GM23338 (cell line): Measurements from ENCODE around the gene ITSN2. TPM values are rescaled to one million over a fixed set of nuclear protein-coding genes. Genes with fewer than 3 reads are reported as not detected.

ENCODE experiments used
- ATAC-seq: fragments of 200-7000 bp; cut with Tn5 transposase; 3 replicates; pipeline ENCODE4 v1.9.1; 2020
- DNase-seq: peaks from one replicate; pipeline ENCODE4 v3.0.0-alpha.2; 2015; ENCODE audit warnings: low spot score
- H2AFZ ChIP-seq: fragments of 200-600 bp; sonication (generic); 2 replicates; pipeline ENCODE4 v1.8.0; 2016; ENCODE audit warnings: antibody characterized with exemption, mild to moderate bottlenecking, moderate library complexity
- H3F3A ChIP-seq: fragments of 200-600 bp; sonication (generic); replicated peaks from 2 replicates; pipeline ENCODE4 v1.8.0; 2017; ENCODE audit warnings: antibody characterized with exemption, mixed run types, low read depth
- H3K27ac ChIP-seq: fragments of 200-600 bp; sonication (generic); 2 replicates; pipeline ENCODE4 v1.6.1; 2016; ENCODE audit warnings: low read depth
- H3K27me3 ChIP-seq: fragments of 200-600 bp; sonication (generic); 2 replicates; pipeline ENCODE4 v1.8.0; 2016; ENCODE audit warnings: mild to moderate bottlenecking, mixed run types, moderate library complexity; ENCODE audit not compliant: insufficient read depth
- H3K36me3 ChIP-seq: fragments of 200-600 bp; sonication (generic); 2 replicates; pipeline ENCODE4 v1.8.0; 2016; ENCODE audit warnings: mild to moderate bottlenecking; ENCODE audit not compliant: insufficient read depth
- H3K4me1 ChIP-seq: fragments of 200-600 bp; sonication (generic); 2 replicates; pipeline ENCODE4 v1.8.0; 2016; ENCODE audit warnings: mild to moderate bottlenecking, moderate library complexity; ENCODE audit not compliant: insufficient read depth
- H3K4me2 ChIP-seq: fragments of 200-600 bp; sonication (generic); 2 replicates; pipeline ENCODE4 v1.7.1; 2017; ENCODE audit warnings: mixed run types
- H3K4me3 ChIP-seq: fragments of 200-600 bp; sonication (generic); 2 replicates; pipeline ENCODE4 v1.6.1; 2016; ENCODE audit warnings: mixed run types
- H3K79me2 ChIP-seq: fragments of 200-600 bp; sonication (generic); replicated peaks from 2 replicates; pipeline ENCODE4 v1.8.0; 2017; ENCODE audit warnings: mild to moderate bottlenecking; ENCODE audit not compliant: insufficient read depth
- H3K9me2 ChIP-seq: fragments of 200-600 bp; sonication (generic); 2 replicates; pipeline ENCODE4 v1.8.0; 2017; ENCODE audit not compliant: insufficient read depth
- H4K20me1 ChIP-seq: fragments of 200-600 bp; sonication (generic); replicated peaks from 2 replicates; pipeline ENCODE4 v1.8.0; 2017; ENCODE audit warnings: mild to moderate bottlenecking; ENCODE audit not compliant: insufficient read depth
- H3K27ac Mint-ChIP-seq: 2 replicates; pipeline ENCODE4 v1.8.0; 2020; ENCODE audit warnings: inconsistent platforms, mild to moderate bottlenecking, moderate library complexity, mixed read lengths
- H3K27me3 Mint-ChIP-seq: 3 replicates; pipeline ENCODE4 v1.8.0; 2022; ENCODE audit warnings: low read depth, mild to moderate bottlenecking, moderate library complexity, mixed read lengths, inconsistent platforms; ENCODE audit not compliant: insufficient read depth, poor library complexity
- H3K36me3 Mint-ChIP-seq: 3 replicates; pipeline ENCODE4 v1.8.0; 2021; ENCODE audit warnings: low read depth, mild to moderate bottlenecking, inconsistent platforms, moderate library complexity, mixed read lengths
- H3K4me1 Mint-ChIP-seq: 3 replicates; pipeline ENCODE4 v1.8.0; 2020; ENCODE audit warnings: mild to moderate bottlenecking, inconsistent platforms, mixed read lengths
- H3K4me3 Mint-ChIP-seq: 3 replicates; pipeline ENCODE4 v1.8.0; 2021; ENCODE audit warnings: moderate library complexity, mild to moderate bottlenecking, inconsistent platforms, mixed read lengths
- H3K9me3 Mint-ChIP-seq: 3 replicates; pipeline ENCODE4 v1.8.0; 2020; ENCODE audit warnings: moderate library complexity, mild to moderate bottlenecking, inconsistent platforms, mixed read lengths
- CREB1 ChIP-seq: fragments of 250-450 bp; sonication (Bioruptor Pico); IDR thresholded peaks from 2 replicates; pipeline ENCODE4 v1.5.0; 2020; ENCODE audit warnings: low read depth, mild to moderate bottlenecking, moderate library complexity
- EZH2 ChIP-seq: fragments of 200-600 bp; sonication (generic); IDR thresholded peaks from one replicate; pipeline ENCODE4 v1.8.0; 2017; ENCODE audit warnings: antibody characterized with exemption, mild to moderate bottlenecking, low read depth; ENCODE audit not compliant: unreplicated experiment
- EZH2phosphoT487 ChIP-seq: fragments of 200-600 bp; sonication (generic); IDR thresholded peaks from one replicate; pipeline ENCODE4 v1.8.1; 2018; ENCODE audit warnings: antibody characterized with exemption; ENCODE audit not compliant: unreplicated experiment
- JUNB ChIP-seq: IDR thresholded peaks from one replicate; pipeline ENCODE4 v1.6.1; 2016; ENCODE audit warnings: antibody characterized with exemption; ENCODE audit not compliant: unreplicated experiment
- NANOG ChIP-seq: IDR thresholded peaks from 2 replicates; pipeline ENCODE4 v1.6.1; 2016; ENCODE audit warnings: antibody characterized with exemption, borderline replicate concordance
- POLR2AphosphoS5 ChIP-seq: IDR thresholded peaks from 2 replicates; pipeline ENCODE4 v1.6.1; 2016; ENCODE audit warnings: antibody characterized with exemption, low read depth
- REST ChIP-seq: IDR thresholded peaks from one replicate; pipeline ENCODE4 v1.6.1; 2018; ENCODE audit warnings: antibody characterized with exemption; ENCODE audit not compliant: unreplicated experiment
- STAT1 ChIP-seq: IDR thresholded peaks from one replicate; pipeline ENCODE4 v1.6.1; 2016; ENCODE audit warnings: antibody characterized with exemption; ENCODE audit not compliant: unreplicated experiment
- ZNF114 ChIP-seq: fragments of 250-450 bp; sonication (Bioruptor Pico); IDR thresholded peaks from 2 replicates; pipeline ENCODE4 v1.5.0; 2020; ENCODE audit warnings: mild to moderate bottlenecking, moderate library complexity
- ZNF331 ChIP-seq: fragments of 250-450 bp; sonication (Bioruptor Pico); IDR thresholded peaks from 2 replicates; pipeline ENCODE4 v1.5.0; 2020; ENCODE audit warnings: low read depth, mild to moderate bottlenecking, moderate library complexity
- ZNF462 ChIP-seq: fragments of 250-450 bp; sonication (Bioruptor Pico); IDR thresholded peaks from 2 replicates; pipeline ENCODE4 v1.5.0; 2020; ENCODE audit warnings: mild to moderate bottlenecking, moderate library complexity
- polyA plus RNA-seq: library from polyadenylated mRNA; unstranded; fragments of >200 nt; fragmentation: Nextera tagmentation; extraction: Ambion mirVana; gene quantifications from 2 replicates; pipeline ENCODE4 v1.2.1, GENCODE V29; 2016
- total RNA-seq: library from RNA; depleted of rRNA; stranded (reverse); fragments of >200 nt; shearing (Covaris generic); gene quantifications from 2 replicates; pipeline ENCODE4 v1.2.3, GENCODE V29; 2014
- TF ChIP-seq, protein P1 (sequence below): IDR thresholded peaks from 2 replicates; pipeline ENCODE4 v1.6.1; 2016; ENCODE audit warnings: antibody characterized with exemption
- TF ChIP-seq, protein P2 (sequence below), 2 experiments: fragments of 200-600 bp in 1 of 2; sonication (generic) in 1 of 2; conservative IDR thresholded peaks; 2 replicates each; pipeline versions ENCODE4 v1.5.1 to v1.6.1; 2016 to 2017; ENCODE audit warnings: antibody characterized with exemption in 2 of 2, low read depth in 2 of 2, mild to moderate bottlenecking in 2 of 2, moderate library complexity in 1 of 2

Gene ITSN2
- total and polyA plus RNA-seq, 2 experiments from 2014 or later = 17.1 to 17.8 TPM

GRCh38 chr2:24354957-24355356, 5.4 kb downstream of the ITSN2 start:
- Histone ChIP-seq H3F3A (no peaks in the 10 kb centered on the region), H3K27me3 (peaks cover 13% of the 10 kb centered on the region), H4K20me1 (no peaks in the 10 kb centered on the region; the same call in 1 of the 2 replicates), H2AFZ (no peak overlapping the region), H3K27ac (no peak overlapping the region), H3K36me3 (no peaks in the 10 kb centered on the region), H3K4me3 (no peak overlapping the region), H3K4me2 (no peak overlapping the region), H3K9me2 (no peaks in the 10 kb centered on the region), H3K79me2 (peaks cover 26% of the 10 kb centered on the region), H3K4me1 (peaks cover 7% of the 10 kb centered on the region; the same call in 1 of the 2 replicates)
- Mint-ChIP-seq H3K36me3 (no peaks in the 10 kb centered on the region), H3K27ac (no peak overlapping the region), H3K4me1 (peaks cover 5% of the 10 kb centered on the region), H3K4me3 (no peak overlapping the region), H3K27me3 (peaks cover 6% of the 10 kb centered on the region), H3K9me3 (no peaks in the 10 kb centered on the region)
- ATAC-seq (no peak), DNase-seq (no peak)
- TF ChIP-seq ZNF462 (CRISPR knock-in tag) = no peak
- no peak for TF ChIP-seq EZH2phosphoT487
- TF ChIP-seq NANOG = no peak
- no peak for TF ChIP-seq ZNF331 (CRISPR knock-in tag)
- TF ChIP-seq EZH2 = no peak
- TF ChIP-seq ZNF114 = no peak
- no peak for TF ChIP-seq CREB1
- no peak for TF ChIP-seq REST
- TF ChIP-seq, protein P1, sequence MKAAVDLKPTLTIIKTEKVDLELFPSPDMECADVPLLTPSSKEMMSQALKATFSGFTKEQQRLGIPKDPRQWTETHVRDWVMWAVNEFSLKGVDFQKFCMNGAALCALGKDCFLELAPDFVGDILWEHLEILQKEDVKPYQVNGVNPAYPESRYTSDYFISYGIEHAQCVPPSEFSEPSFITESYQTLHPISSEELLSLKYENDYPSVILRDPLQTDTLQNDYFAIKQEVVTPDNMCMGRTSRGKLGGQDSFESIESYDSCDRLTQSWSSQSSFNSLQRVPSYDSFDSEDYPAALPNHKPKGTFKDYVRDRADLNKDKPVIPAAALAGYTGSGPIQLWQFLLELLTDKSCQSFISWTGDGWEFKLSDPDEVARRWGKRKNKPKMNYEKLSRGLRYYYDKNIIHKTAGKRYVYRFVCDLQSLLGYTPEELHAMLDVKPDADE = no peak
- no peak for TF ChIP-seq STAT1
- TF ChIP-seq, protein P2, sequence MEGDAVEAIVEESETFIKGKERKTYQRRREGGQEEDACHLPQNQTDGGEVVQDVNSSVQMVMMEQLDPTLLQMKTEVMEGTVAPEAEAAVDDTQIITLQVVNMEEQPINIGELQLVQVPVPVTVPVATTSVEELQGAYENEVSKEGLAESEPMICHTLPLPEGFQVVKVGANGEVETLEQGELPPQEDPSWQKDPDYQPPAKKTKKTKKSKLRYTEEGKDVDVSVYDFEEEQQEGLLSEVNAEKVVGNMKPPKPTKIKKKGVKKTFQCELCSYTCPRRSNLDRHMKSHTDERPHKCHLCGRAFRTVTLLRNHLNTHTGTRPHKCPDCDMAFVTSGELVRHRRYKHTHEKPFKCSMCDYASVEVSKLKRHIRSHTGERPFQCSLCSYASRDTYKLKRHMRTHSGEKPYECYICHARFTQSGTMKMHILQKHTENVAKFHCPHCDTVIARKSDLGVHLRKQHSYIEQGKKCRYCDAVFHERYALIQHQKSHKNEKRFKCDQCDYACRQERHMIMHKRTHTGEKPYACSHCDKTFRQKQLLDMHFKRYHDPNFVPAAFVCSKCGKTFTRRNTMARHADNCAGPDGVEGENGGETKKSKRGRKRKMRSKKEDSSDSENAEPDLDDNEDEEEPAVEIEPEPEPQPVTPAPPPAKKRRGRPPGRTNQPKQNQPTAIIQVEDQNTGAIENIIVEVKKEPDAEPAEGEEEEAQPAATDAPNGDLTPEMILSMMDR (conservative IDR thresholded peaks at IDR 0.05; ENCODE audit: low read depth in 2 of 2) = no peak
- no peak for TF ChIP-seq JUNB
- no peak for TF ChIP-seq POLR2AphosphoS5
